Neural cell (in vitro differentiated cells): ENCODE results near the gene C2orf68.

Experiments
- EP300 ChIP-seq: fragments of 450-650 bp; conservative IDR thresholded peaks from 2 replicates; pipeline ENCODE4 v1.6.1; 2014; ENCODE audit warnings: antibody characterized with exemption, mild to moderate bottlenecking, moderate library complexity; ENCODE audit not compliant: poor library complexity, severe bottlenecking
- EZH2 ChIP-seq: fragments of 200-600, 300-800 bp; shearing (Covaris generic), sonication (generic); IDR thresholded peaks from 2 replicates; pipeline ENCODE4 v1.6.1; 2014; ENCODE audit warnings: antibody characterized with exemption, low read length, borderline replicate concordance, mild to moderate bottlenecking; ENCODE audit not compliant: insufficient read depth, poor library complexity, severe bottlenecking
- MXI1 ChIP-seq: fragments of 450-650 bp; conservative IDR thresholded peaks from 2 replicates; pipeline ENCODE4 v1.6.1; 2014; ENCODE audit warnings: antibody characterized with exemption, mild to moderate bottlenecking; ENCODE audit not compliant: poor library complexity, severe bottlenecking
- POLR2AphosphoS5 ChIP-seq: IDR thresholded peaks from 2 replicates; pipeline ENCODE4 v1.6.1; 2012
- RAD21 ChIP-seq: fragments of 450-650 bp; conservative IDR thresholded peaks from 2 replicates; pipeline ENCODE4 v1.6.1; 2014; ENCODE audit warnings: antibody characterized with exemption, mild to moderate bottlenecking, moderate library complexity
- TF ChIP-seq, protein P1 (sequence below): fragments of 450-650 bp; IDR thresholded peaks from 2 replicates; pipeline ENCODE4 v1.5.1; 2014; ENCODE audit warnings: antibody characterized with exemption, mild to moderate bottlenecking, moderate library complexity; ENCODE audit not compliant: poor library complexity, severe bottlenecking
- TF ChIP-seq, protein P2 (sequence below): IDR thresholded peaks from 2 replicates; pipeline ENCODE4 v1.6.1; 2012; ENCODE audit warnings: borderline replicate concordance

DNA sequence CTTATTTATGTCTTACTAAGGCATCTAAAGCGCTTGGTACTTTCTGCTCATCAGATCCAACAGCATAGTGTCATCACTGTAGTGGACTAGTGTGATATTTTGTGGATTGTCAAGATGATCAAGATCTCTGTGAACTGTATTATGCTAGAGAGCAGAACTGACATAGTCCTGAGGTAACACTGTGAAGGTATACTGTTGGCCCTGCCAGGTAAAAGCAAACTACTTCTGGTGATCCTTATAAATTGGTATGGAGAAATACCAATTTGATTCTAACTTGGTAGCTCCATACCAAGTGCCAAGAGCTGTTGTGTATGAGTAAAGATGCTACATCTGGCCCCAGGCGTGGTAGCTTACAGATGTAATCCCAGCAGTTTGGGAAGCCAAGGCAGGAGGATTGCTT lies 40.2 kb upstream of the C2orf68 start:
- TF ChIP-seq, protein P1, sequence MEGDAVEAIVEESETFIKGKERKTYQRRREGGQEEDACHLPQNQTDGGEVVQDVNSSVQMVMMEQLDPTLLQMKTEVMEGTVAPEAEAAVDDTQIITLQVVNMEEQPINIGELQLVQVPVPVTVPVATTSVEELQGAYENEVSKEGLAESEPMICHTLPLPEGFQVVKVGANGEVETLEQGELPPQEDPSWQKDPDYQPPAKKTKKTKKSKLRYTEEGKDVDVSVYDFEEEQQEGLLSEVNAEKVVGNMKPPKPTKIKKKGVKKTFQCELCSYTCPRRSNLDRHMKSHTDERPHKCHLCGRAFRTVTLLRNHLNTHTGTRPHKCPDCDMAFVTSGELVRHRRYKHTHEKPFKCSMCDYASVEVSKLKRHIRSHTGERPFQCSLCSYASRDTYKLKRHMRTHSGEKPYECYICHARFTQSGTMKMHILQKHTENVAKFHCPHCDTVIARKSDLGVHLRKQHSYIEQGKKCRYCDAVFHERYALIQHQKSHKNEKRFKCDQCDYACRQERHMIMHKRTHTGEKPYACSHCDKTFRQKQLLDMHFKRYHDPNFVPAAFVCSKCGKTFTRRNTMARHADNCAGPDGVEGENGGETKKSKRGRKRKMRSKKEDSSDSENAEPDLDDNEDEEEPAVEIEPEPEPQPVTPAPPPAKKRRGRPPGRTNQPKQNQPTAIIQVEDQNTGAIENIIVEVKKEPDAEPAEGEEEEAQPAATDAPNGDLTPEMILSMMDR = no peak
- no peak for TF ChIP-seq POLR2AphosphoS5
- TF ChIP-seq EZH2 = no peak
- TF ChIP-seq MXI1 = no peak
- no peak for TF ChIP-seq RAD21
- TF ChIP-seq, protein P2, sequence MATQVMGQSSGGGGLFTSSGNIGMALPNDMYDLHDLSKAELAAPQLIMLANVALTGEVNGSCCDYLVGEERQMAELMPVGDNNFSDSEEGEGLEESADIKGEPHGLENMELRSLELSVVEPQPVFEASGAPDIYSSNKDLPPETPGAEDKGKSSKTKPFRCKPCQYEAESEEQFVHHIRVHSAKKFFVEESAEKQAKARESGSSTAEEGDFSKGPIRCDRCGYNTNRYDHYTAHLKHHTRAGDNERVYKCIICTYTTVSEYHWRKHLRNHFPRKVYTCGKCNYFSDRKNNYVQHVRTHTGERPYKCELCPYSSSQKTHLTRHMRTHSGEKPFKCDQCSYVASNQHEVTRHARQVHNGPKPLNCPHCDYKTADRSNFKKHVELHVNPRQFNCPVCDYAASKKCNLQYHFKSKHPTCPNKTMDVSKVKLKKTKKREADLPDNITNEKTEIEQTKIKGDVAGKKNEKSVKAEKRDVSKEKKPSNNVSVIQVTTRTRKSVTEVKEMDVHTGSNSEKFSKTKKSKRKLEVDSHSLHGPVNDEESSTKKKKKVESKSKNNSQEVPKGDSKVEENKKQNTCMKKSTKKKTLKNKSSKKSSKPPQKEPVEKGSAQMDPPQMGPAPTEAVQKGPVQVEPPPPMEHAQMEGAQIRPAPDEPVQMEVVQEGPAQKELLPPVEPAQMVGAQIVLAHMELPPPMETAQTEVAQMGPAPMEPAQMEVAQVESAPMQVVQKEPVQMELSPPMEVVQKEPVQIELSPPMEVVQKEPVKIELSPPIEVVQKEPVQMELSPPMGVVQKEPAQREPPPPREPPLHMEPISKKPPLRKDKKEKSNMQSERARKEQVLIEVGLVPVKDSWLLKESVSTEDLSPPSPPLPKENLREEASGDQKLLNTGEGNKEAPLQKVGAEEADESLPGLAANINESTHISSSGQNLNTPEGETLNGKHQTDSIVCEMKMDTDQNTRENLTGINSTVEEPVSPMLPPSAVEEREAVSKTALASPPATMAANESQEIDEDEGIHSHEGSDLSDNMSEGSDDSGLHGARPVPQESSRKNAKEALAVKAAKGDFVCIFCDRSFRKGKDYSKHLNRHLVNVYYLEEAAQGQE = no peak
- no peak for TF ChIP-seq EP300
